ENCODE results near the gene ENTHD1. TPM values are rescaled to one million over a fixed set of nuclear protein-coding genes. Genes with fewer than 3 reads are reported as not detected.

The ENTHD1 gene
- total RNA-seq, 1 experiment from 2014 or later, result not detected

DNA sequence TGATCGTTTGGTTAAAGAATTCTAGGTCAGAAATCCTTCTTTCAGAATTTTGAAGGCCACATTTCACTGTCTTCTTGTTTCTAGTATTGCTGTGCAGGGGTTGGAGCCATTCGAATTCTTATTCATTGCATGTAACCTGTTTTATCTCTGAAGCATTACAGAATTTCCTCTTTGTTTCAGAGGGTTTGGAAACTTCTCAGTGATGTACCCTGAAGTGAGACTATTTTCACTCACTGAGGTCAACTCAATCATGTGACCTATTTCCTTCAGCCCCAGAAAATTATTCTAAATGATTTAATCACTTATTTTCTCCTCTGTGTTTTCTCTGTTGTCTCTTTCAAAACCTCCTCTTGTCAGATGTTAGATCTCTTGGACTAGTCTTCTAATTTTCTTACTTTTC, 147.8 kb downstream of the ENTHD1 start:
- CTCF ChIA-PET, result no interaction called here
- Mint-ChIP-seq H3K27me3 (ENCODE audit: unreplicated experiment) (peaks cover 71% of the 10 kb centered on the region), H3K36me3 (ENCODE audit: insufficient read depth, unreplicated experiment) (no peaks in the 10 kb centered on the region), H3K27ac (ENCODE audit: unreplicated experiment) (no peak overlapping the region), H3K4me1 (ENCODE audit: low read depth, unreplicated experiment) (no peaks in the 10 kb centered on the region), H3K9me3 (ENCODE audit: low read depth, unreplicated experiment) (no peaks in the 10 kb centered on the region), H3K4me3 (ENCODE audit: low read depth, unreplicated experiment) (no peak overlapping the region)
- intact Hi-C loops (cut with micrococcal nuclease; ENCODE audit: unreplicated experiment), result no loop called here
- TF ChIP-seq CTCF (IDR thresholded peaks at IDR 0.05; ENCODE audit: unreplicated experiment), result no peak
- no peak for DNase-seq
- no TSS peak for BruUV-seq (replicated peaks)

- no TSS peak for BruUV-seq (replicated peaks)
- Mint-ChIP-seq H3K36me3 (ENCODE audit: insufficient read depth, unreplicated experiment) (no peaks in the 10 kb centered on the region), H3K4me1 (ENCODE audit: low read depth, unreplicated experiment) (no peaks in the 10 kb centered on the region), H3K27ac (ENCODE audit: unreplicated experiment) (no peak overlapping the region), H3K4me3 (ENCODE audit: low read depth, unreplicated experiment) (no peak overlapping the region), H3K9me3 (ENCODE audit: low read depth, unreplicated experiment) (peaks cover under 1% of the 10 kb centered on the region), H3K27me3 (ENCODE audit: unreplicated experiment) (peaks cover 66% of the 10 kb centered on the region)
- TF ChIP-seq CTCF (IDR thresholded peaks at IDR 0.05; ENCODE audit: unreplicated experiment), result no peak
- intact Hi-C loops (cut with micrococcal nuclease; ENCODE audit: unreplicated experiment), result no loop called here
- CTCF ChIA-PET, result no interaction called here
- no peak for DNase-seq
These were observed 149.2 kb downstream of the ENTHD1 start for GRCh38 chr22:39744353-39744752.

DNA sequence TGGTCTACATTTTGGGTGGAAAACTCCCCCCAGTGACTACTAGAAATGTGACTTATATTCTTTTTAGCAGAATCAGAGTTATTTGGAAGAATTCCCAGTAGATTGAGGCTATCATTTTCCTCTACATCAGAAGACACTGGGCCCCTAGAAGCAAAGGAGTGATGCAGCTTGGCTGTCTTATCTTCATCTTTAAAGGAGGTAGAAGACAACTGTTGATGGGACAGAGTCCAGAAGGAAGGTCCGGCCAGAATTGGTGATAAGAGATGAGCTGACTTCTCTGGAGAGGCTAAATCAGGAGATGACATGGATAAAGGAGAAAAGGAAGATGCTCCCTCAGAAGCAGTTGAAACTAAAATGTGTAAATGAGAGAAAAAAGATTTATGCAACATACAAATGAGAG, 149.6 kb downstream of the ENTHD1 start:
- Mint-ChIP-seq H3K4me3 (ENCODE audit: low read depth, unreplicated experiment) (no peak overlapping the region), H3K4me1 (ENCODE audit: low read depth, unreplicated experiment) (no peaks in the 10 kb centered on the region), H3K27ac (ENCODE audit: unreplicated experiment) (no peak overlapping the region), H3K9me3 (ENCODE audit: low read depth, unreplicated experiment) (peaks cover 2% of the 10 kb centered on the region), H3K27me3 (ENCODE audit: unreplicated experiment) (peaks cover 66% of the 10 kb centered on the region), H3K36me3 (ENCODE audit: insufficient read depth, unreplicated experiment) (no peaks in the 10 kb centered on the region)
- no peak for DNase-seq
- no TSS peak for BruUV-seq (replicated peaks)
- no peak for TF ChIP-seq CTCF (IDR thresholded peaks at IDR 0.05; ENCODE audit: unreplicated experiment)
- intact Hi-C loops (cut with micrococcal nuclease; ENCODE audit: unreplicated experiment), result no loop called here
- CTCF ChIA-PET, result no interaction called here

- no peaks in the 10 kb centered on the region for H3K4me1 Mint-ChIP-seq (ENCODE audit: low read depth, unreplicated experiment)
- intact Hi-C loops (cut with micrococcal nuclease; ENCODE audit: unreplicated experiment), result no loop called here
- H3K36me3 Mint-ChIP-seq (ENCODE audit: insufficient read depth, unreplicated experiment), result no peaks in the 10 kb centered on the region
- CTCF ChIA-PET, result no interaction called here
- no peak for TF ChIP-seq CTCF (IDR thresholded peaks at IDR 0.05; ENCODE audit: unreplicated experiment)
- peaks cover 81% of the 10 kb centered on the region for H3K27me3 Mint-ChIP-seq (ENCODE audit: unreplicated experiment)
- DNase-seq, result no peak
- BruUV-seq (replicated peaks), result no TSS peak
- H3K4me3 Mint-ChIP-seq (ENCODE audit: low read depth, unreplicated experiment), result no peak overlapping the region
- H3K9me3 Mint-ChIP-seq (ENCODE audit: low read depth, unreplicated experiment), result peaks cover 2% of the 10 kb centered on the region
- no peak overlapping the region for H3K27ac Mint-ChIP-seq (ENCODE audit: unreplicated experiment)
These were observed 154.1 kb downstream of the ENTHD1 start for GRCh38 chr22:39739338-39740027.

Data from Calu3 (cell line).